GM23338 (cell line): ENCODE measurements around the gene RBM44.

Experiments
- CREB1 ChIP-seq: fragments of 250-450 bp; sonication (Bioruptor Pico); IDR thresholded peaks from 2 replicates; pipeline ENCODE4 v1.5.0; 2020; ENCODE audit warnings: low read depth, mild to moderate bottlenecking, moderate library complexity
- EZH2 ChIP-seq: fragments of 200-600 bp; sonication (generic); IDR thresholded peaks from one replicate; pipeline ENCODE4 v1.8.0; 2017; ENCODE audit warnings: antibody characterized with exemption, mild to moderate bottlenecking, low read depth; ENCODE audit not compliant: unreplicated experiment
- TF ChIP-seq, protein P1 (sequence below), 2 experiments: fragments of 200-600 bp in 1 of 2; sonication (generic) in 1 of 2; conservative IDR thresholded peaks; 2 replicates each; pipeline versions ENCODE4 v1.5.1 to v1.6.1; 2016 to 2017; ENCODE audit warnings: antibody characterized with exemption in 2 of 2, low read depth in 2 of 2, mild to moderate bottlenecking in 2 of 2, moderate library complexity in 1 of 2
- TF ChIP-seq, protein P2 (sequence below): IDR thresholded peaks from one replicate; pipeline ENCODE4 v1.6.1; 2018; ENCODE audit warnings: antibody characterized with exemption; ENCODE audit not compliant: unreplicated experiment

DNA sequence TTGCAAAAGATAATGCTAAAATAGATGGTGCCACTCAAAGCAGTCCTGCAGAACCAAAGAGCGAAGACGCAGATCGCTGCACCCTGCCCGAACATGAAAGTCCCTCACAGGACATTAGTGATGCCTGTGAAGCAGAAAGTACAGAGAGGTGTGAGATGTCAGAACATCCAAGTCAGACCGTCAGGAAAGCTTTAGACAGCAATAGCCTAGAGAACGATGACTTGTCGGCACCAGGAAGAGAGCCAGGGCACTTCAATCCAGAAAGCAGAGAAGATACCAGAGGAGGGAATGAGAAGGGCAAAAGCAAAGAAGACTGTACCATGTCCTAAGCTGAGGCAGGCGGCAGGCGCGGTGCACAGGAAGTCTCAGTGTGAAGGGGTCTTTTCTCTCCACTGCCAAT, 34.8 kb upstream of the RBM44 start:
- TF ChIP-seq EZH2, result no peak
- TF ChIP-seq CREB1 (CRISPR knock-in tag), result no peak
- TF ChIP-seq, protein P1, sequence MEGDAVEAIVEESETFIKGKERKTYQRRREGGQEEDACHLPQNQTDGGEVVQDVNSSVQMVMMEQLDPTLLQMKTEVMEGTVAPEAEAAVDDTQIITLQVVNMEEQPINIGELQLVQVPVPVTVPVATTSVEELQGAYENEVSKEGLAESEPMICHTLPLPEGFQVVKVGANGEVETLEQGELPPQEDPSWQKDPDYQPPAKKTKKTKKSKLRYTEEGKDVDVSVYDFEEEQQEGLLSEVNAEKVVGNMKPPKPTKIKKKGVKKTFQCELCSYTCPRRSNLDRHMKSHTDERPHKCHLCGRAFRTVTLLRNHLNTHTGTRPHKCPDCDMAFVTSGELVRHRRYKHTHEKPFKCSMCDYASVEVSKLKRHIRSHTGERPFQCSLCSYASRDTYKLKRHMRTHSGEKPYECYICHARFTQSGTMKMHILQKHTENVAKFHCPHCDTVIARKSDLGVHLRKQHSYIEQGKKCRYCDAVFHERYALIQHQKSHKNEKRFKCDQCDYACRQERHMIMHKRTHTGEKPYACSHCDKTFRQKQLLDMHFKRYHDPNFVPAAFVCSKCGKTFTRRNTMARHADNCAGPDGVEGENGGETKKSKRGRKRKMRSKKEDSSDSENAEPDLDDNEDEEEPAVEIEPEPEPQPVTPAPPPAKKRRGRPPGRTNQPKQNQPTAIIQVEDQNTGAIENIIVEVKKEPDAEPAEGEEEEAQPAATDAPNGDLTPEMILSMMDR (conservative IDR thresholded peaks at IDR 0.05; ENCODE audit: low read depth in 2 of 2), result no peak
- TF ChIP-seq, protein P2, sequence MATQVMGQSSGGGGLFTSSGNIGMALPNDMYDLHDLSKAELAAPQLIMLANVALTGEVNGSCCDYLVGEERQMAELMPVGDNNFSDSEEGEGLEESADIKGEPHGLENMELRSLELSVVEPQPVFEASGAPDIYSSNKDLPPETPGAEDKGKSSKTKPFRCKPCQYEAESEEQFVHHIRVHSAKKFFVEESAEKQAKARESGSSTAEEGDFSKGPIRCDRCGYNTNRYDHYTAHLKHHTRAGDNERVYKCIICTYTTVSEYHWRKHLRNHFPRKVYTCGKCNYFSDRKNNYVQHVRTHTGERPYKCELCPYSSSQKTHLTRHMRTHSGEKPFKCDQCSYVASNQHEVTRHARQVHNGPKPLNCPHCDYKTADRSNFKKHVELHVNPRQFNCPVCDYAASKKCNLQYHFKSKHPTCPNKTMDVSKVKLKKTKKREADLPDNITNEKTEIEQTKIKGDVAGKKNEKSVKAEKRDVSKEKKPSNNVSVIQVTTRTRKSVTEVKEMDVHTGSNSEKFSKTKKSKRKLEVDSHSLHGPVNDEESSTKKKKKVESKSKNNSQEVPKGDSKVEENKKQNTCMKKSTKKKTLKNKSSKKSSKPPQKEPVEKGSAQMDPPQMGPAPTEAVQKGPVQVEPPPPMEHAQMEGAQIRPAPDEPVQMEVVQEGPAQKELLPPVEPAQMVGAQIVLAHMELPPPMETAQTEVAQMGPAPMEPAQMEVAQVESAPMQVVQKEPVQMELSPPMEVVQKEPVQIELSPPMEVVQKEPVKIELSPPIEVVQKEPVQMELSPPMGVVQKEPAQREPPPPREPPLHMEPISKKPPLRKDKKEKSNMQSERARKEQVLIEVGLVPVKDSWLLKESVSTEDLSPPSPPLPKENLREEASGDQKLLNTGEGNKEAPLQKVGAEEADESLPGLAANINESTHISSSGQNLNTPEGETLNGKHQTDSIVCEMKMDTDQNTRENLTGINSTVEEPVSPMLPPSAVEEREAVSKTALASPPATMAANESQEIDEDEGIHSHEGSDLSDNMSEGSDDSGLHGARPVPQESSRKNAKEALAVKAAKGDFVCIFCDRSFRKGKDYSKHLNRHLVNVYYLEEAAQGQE, result no peak
